ENCODE data around the gene TAS2R31.
"Not testable (repeated sequence)": the region's sequence is repeated elsewhere in the genome, so short reads cannot be mapped to it uniquely, and the experiment has no call there.

Gene TAS2R31, protein sequence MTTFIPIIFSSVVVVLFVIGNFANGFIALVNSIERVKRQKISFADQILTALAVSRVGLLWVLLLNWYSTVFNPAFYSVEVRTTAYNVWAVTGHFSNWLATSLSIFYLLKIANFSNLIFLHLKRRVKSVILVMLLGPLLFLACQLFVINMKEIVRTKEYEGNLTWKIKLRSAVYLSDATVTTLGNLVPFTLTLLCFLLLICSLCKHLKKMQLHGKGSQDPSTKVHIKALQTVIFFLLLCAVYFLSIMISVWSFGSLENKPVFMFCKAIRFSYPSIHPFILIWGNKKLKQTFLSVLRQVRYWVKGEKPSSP

DNA sequence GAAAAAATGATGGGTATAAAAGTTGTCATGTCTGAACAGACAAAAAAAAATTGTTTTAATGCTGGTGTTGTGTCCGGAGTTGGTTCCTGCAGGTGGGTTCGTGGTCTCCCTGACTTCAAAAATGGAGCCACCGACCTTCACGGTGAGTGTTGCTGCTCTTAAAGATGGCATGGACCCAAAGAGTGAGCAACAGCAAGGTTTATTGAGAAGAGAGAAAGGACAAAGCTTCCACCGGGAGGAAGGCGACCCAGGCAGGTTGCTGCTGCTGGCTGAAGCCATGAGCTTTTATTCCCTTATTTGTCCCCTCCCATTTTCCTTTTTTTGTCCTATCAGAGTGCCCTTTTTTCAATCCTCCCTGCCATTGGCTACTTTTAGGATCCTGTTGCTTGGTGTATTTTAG is at the start of gene TAS2R31:
Gene TAS2R31, minus strand, starts transcription at position 101 of the 400 bp plus-strand sequence. Its CDS starts 72 bp downstream, at position 29.
- DNase-seq (ENCODE audit: low read depth) = no peak

DNA sequence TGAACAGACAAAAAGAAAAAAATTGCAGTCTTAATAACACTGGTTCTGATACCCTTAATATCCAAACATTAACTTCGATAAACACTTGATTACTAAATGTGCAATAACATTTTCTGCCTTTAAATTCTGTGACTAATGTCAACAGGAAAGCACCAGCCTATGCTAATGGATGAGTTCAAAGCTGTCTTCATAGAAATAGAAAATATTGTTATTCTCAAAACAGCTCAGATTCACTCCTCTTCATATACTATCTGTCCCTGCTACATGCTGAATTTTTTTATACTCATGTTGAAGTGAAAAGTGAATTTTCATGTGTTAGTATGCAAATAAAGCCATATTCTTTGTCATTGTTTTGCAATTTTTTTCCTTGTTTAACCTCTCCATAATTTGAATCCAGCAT is 47.0 kb upstream of the TAS2R31 start:
- no peak for DNase-seq (ENCODE audit: low read depth)

DNA sequence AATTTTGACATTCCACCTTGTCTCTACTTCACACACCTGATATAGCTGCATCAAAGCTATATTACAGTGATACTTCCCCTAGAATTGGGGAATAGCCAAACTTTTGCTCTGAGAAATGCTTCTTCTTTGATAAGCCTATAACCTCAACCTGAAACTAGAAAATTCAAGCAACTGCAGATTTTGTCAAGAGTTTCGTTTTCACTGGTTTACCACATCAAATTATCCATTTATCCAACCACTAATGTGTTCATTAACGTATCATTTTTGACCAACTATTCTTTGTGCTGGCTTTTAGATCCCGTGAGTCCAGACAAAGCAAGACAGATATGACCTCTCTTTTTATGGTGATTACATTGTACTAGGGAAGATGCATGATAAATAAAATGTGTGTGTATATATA is 44.4 kb upstream of the TAS2R31 start:
- no peak for DNase-seq (ENCODE audit: low read depth)

DNA sequence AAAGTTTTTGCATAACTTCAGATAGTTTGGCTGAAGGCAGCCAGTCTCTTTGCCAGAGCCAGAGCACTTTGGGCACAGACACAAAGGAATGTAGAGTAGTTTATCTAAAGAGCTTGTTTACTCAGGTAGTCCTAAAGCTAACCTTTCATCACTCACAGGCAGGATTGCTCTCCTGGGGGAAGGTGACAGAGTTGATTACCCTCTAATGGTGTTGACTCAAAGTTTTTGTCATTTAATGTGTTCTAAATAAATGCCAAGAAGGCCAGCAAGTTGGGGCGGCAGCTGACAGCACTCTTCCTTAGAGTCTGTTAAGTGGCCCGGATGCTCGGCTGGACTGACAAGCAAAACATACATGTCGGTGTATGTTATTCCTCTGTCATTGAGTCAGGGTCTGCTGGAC is 40.2 kb upstream of the TAS2R31 start:
- DNase-seq (ENCODE audit: low read depth) = no peak

DNA sequence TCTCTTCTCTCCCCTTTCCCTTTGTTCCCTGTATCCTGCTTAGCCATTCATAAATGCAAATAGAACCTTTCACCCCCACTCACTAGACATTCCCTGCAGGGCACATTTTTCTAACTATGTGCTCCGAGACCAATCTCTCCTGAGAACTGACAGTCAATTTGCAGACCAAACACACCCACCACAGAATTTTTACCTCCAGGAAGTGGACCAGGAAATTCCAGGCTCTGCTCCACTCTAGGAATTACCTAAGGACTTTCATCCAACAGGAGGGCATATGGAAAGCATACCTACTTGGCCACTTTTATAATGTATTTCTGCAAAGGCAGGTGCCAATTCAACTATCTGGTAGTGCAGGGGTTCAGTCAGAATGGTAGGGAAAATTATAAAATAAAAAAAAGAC is 39.8 kb upstream of the TAS2R31 start:
- no peak for DNase-seq (ENCODE audit: low read depth)

DNA sequence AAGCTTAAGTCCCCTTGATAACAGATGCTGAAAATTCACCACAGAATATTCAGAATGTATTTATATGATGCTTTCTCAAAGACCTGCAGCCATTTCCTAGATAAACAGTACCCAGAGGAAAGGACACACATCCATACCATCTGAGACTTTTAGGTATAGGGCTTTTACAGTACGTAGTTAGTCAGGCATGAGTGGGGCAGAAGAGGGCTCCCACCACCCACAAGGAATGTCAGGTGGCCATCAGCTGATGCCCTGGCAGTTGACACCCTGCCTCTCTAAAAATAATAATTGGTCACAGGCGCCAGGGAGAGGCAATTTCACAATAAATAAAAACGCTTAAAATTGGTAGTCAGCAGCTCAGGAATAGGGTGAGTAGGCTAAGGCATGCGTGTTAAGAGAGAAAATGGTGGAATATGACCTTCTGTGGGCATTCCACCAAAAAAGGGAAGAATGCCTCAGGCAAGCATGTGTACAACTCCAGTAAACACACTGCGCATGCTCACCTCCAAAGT is 38.7 kb upstream of the TAS2R31 start:
- no peak for DNase-seq (ENCODE audit: low read depth)

DNA sequence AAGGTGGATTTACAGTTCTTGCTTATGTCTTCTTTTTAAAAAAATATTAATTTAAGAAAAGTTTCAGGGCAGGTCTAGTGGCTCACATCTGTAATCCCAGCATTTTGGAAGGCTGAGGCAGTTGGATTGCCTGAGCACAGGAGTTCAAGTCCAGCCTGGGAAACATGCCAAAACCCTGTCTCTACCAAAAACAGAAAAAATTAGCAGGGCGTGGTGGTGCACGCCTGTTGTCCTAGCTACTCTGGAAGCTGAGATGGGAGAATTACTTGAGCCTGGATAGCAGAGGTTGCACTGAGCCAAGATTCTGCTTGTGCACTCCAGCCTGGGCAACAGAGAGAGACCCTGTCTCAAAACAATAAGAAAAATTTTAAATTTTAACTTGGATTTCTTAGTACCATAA is 36.3 kb upstream of the TAS2R31 start:
- DNase-seq (ENCODE audit: low read depth) = peak; percentile 5

DNA sequence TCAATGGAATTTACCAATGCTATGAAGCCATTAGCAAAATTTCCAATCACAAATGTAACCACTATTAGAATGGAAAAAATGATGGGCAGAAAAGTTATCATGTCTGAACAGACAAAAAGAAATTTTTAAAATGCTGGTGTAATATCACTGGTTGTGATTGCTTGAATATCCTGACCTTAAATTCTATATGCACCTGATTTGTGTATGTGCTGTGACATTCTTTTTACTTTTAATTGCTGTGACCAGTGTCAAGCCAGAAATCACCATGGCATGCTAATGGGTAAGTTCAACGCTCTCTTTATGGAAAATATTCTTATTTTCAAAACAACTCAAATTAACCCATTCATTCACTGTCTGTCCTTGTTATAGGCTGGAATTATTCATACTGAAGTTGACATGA is 31.0 kb upstream of the TAS2R31 start, which contains the start of gene TAS2R46:
Gene TAS2R46, minus strand, starts transcription at position 101 of the 400 bp plus-strand sequence. Its CDS starts 0 bp downstream, at position 101.
- not testable (repeated sequence) for DNase-seq (ENCODE audit: low read depth)

DNA sequence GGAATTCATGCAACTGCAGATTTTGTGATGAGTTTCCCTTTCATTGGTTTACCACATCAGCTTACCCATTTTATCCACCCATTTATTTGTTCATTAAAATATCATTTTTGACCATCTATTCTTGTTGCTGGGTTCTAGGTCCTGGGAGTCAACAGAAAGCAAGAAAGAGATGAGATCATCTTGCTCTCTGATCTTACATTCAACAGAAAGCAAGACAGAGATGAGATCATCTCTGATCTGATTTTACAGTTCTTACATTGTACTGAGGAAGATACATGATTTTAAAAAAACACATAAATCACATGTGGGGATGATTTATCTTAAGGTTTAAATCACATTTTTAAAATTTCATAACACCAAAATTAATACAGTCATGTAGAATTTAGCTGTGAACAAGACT is 28.6 kb upstream of the TAS2R31 start:
- no peak for DNase-seq (ENCODE audit: low read depth)

DNA sequence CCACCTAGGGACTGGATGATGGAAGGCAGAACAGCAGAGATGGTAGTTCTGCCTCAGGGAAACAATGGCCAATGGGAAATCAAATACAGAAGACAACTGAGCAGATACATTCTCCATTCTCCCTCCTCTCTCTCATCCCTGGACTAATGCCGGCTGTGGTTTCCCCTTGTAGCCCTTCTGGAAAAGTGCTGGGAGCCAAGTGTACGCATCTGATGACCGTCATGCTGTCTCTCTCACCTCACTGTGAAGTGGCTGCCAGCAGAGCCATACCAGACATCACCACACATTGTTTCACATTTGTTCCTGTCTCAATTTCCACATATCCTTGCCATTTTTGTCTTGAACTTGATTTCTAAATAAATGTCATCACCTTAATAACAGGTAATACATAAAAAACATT is 27.8 kb upstream of the TAS2R31 start:
- no peak for DNase-seq (ENCODE audit: low read depth)

DNA sequence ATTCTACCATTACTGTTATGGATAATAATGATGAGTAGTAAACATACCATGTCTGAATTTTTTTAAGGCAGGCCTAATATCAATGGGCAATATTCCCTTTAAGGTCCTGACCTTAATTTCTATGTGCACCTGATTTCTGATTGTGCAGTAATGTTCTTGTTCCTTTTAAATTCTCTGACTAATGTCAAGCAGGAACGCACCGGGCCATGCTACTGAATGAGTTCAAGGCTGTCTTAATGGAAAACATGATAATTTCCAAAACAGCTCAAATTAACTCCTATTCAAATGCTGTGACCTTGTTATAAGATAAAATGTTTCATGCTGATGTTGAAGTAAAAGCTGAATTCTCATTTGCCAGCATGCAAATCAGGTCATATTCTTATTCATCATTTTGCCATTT is 24.1 kb upstream of the TAS2R31 start:
- DNase-seq (ENCODE audit: low read depth) = no peak

DNA sequence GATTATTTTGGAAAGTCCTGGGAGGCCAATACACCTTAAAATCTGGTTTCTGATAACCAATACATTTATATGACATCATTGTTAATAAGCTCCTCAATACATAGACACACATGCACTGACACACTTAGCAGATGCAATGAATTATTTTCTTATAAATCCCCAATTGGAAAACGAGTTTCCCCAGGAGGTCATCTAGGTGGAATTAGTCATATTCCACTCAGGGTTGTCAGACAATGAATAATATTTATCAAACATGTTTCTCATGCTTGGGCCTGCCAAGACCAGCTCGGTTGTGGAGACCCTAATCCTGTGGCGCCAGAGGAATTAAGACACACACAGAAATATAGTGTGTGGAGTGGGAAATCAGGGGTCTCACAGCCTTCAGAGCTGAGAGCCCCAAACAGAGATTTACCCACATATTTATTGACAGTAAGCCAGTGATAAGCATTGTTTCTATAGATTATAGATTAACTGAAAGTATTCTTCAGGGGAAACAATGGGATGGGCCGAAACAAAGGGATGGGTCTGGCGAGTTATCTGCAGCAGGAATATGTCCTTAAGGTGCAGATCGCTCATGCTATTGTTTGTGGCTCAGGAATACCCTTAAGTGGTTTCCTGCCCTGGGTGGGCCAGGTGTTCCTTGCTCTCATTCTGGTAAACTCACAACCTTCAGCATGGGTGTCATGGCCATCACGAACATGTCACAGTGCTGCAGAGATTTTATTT is 18.8 kb upstream of the TAS2R31 start:
- not testable (repeated sequence) for DNase-seq (ENCODE audit: low read depth)

DNA sequence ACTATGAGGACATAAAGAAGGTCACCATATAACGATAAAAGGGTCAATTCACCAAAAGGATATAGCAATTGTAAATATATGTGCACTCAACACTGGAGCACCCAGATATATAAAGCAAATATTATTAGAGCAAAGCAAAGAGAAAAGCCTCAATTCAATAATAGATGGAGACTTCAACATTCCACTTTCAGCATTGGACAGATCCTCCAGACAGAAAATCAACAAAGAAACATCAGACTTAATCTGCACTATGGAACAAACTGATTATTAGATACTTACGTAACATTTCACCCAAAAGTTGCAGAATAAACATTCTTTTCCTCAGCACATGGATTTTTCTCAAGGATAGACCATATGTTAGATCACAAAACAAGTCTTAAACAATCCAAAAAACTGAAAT is 10.2 kb upstream of the TAS2R31 start:
- not testable (repeated sequence) for DNase-seq (ENCODE audit: low read depth)

DNA sequence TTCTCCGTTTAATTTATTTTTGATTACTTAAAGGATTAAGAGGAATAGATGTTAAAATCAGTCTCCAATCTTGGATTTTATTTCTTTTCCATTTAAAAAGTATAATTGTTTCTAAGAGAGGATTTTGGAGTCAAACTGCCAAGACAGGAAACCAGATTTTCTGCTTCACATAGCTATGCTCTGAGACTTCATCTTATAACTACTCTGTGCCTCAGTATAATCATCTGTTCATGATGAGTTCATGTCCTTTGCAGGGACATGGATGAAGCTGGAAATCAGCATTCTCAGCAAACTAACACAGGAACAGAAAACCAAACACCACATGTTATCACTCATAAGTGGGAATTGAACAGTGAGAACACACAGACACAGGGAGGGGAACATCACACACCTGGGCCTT is 9.0 kb upstream of the TAS2R31 start:
- no peak for DNase-seq (ENCODE audit: low read depth)

DNA sequence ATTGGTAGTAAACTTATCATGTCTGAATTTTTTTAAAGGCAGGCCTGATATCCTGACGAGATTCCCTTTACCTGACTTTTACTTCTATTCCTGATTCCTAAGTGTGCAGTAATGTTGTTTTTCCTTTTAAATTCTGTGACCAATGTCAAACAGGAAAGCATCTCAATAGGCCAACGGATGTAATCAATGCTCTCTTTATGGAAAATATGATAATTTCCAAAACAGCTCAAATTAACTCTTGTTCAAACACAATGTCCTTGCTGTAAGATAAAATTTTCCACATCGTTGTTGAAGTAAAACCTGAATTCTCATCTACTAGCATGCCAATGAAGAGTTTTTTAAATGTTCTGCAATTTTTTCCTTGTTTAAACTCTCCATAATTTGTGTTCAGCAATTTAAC is 8.0 kb upstream of the TAS2R31 start:
- DNase-seq (ENCODE audit: low read depth) = no peak

DNA sequence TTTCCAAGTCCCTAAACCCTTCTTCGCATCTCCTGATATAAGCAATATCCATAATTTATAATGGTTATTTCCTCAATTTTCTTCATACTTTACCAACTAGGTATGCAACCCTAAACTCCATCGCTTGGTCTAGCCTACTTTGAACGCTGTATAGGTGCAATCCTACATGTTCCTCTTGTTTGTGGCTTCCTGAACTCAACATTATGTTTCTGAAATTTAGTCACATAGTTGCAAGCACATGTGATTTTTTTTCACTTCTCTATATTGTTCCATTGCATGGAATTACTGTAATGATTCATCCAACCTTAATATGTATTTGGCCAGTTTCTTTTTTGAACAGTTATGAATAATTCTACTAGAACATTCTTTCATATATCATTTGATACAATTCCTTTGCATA is 2.8 kb upstream of the TAS2R31 start:
- DNase-seq (ENCODE audit: low read depth) = not testable (repeated sequence)

DNA sequence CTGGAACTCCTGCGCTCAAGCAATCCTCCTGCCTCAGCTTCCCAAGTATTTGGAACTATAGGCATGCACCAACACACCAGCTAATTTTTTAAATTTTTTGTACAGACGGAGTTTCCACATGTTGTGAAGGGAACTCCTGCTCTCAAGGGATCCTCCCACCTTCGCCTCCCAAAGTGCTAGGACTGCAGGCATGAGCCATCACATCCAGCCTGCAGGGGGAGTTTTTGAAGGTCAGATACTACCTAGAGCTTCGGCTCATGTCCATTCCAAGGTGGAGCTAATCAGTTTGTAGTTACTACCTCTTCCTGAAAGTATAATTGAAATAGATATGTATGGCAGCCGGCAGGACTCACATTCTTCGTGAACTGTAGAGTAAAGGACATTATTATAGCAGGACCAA is 5.1 kb downstream of the TAS2R31 start:
- DNase-seq (ENCODE audit: low read depth) = no peak

DNA sequence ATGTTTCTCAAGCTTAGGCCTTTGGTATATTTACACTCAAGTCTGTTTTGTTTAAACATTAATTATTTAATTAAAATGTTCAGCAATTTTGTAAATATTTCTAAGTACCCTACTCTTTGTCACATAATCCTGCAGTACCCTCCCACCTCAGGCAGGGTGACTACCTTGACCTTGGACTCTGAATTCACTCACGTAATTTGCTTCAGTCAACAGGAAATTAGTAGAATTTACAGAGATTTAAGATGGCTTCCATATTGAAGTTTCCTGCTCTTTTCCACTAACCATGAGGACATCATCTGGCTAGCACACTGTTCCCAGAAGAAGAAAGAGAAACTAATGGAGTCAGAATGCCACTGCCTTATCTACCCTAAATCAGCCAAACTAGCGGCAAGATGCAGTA is 7.8 kb downstream of the TAS2R31 start:
- no peak for DNase-seq (ENCODE audit: low read depth)

DNA sequence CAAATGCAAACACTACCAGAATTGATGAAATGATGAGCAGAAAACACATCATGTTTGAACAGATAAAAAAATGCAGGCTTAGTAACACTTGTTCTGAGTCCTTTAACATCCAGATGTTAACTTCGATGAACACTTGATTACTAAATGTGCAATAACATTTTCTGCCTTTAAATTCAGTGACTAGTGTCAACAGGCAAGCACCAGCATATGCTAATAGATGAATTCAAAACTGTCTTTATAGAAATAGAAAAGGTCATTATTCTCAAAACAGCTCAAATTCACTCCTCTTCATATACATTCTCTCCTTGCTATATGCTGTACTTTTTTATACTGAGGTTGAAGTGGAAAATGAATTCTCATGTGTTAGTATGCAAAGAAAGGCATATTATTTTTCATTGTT is 8.7 kb downstream of the TAS2R31 start, which contains the start of gene TAS2R19:
Gene TAS2R19, minus strand, starts transcription at position 101 of the 400 bp plus-strand sequence. Its CDS starts 49 bp downstream, at position 52.
- DNase-seq (ENCODE audit: low read depth) = no peak

DNA sequence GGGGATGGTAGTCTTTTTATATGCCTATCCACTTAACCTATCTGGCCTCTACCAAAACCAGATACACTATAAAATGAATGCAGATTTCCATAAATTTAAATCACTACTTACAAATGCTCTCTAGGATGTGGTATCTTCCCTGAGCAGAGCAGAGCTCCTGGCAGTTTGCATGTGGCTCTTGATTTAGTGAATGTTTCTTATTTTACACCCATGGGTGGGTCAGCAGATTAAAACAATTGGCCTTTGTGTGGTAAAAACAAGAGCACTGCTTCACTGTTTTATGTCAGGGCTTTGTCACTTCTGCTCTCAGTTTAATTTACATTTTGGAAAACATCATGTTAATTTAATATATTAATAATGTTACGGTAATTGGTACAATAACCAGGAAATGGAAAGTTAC is 14.3 kb downstream of the TAS2R31 start:
- no peak for DNase-seq (ENCODE audit: low read depth)

DNA sequence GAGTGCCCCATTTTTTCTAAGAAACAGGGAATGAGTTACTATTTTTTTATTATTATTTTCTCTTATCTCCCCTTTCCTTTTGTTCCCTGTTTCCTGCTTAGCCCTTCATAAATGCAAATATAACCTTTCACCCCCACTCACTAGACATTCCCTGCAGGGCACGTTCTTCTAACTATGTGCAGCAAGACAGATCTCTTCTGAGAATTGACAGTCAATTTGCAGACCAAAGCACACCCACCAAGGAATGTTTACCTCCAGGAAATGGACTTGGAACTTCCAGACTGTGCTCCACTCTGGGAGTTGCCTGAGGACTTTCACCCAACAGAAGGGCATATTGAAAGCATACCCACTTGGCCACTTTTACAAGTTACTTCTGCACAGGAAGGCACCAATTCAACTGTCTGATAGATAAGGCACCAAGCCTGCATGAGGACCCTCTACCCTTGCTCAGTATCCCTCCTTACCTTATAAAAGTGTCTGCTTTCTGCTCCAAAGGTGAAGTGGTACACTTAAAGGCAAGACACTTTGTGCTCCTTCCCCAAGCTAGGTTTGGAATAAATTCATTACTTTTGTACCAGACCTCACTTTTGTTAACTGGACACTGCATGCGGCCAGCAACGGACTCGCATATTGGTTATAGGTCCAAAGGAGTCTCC is 15.3 kb downstream of the TAS2R31 start:
- DNase-seq (ENCODE audit: low read depth) = no peak

DNA sequence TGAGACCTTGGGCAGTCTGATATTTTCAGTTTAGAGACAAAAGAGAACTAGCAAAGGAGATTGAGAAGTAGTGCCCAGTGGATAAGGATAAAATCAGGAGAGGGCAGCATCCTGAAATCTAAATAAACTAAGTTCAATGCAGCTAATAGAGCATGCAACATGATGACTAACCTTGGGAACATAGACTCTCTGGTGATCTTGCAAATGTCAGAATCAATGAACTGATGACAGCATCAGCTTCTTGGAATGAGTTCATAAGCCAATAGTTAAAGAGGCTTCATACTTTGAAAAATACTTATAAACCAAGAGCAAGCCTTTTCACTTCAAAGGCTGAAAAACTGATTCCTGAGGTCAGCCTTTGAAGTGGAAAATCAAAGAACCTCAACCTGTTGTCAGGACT is 17.0 kb downstream of the TAS2R31 start:
- DNase-seq (ENCODE audit: low read depth) = no peak

DNA sequence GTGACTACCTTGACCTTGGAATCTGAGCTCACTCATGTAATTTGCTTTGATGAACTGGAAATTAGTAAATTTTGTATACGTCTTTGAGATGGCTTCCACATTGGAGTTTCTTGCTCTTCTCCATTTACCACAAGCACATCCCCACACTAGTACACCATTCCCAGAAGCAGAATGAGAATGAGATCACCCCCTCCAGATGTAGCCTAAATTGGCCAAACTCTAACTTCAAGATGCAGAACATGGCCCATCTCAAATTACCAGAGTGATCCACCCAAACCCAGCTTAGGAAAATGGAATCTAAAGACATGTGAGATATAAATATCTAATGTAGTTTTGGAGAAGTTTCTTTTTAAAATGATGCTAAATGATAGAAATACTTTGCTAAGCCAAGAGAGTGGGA is 23.6 kb downstream of the TAS2R31 start:
- no peak for DNase-seq (ENCODE audit: low read depth)
